OCI-LY1 (cell line): ENCODE measurements around the gene RNF207.

Experiments used
- EZH2 ChIP-seq: fragments of 200-600 bp; sonication (generic), shearing (Covaris generic); IDR thresholded peaks from 2 replicates; pipeline ENCODE4 v1.8.0; 2017; ENCODE audit warnings: borderline replicate concordance, mixed run types, mild to moderate bottlenecking, antibody characterized with exemption, low read length, moderate library complexity, mixed read lengths
- TF ChIP-seq, protein P1 (sequence below): fragments of 200-600 bp; sonication (generic), shearing (Covaris generic); IDR thresholded peaks from 2 replicates; pipeline ENCODE4 v1.5.1; 2017; ENCODE audit warnings: mild to moderate bottlenecking, antibody characterized with exemption, low read length, moderate library complexity, mixed read lengths

DNA sequence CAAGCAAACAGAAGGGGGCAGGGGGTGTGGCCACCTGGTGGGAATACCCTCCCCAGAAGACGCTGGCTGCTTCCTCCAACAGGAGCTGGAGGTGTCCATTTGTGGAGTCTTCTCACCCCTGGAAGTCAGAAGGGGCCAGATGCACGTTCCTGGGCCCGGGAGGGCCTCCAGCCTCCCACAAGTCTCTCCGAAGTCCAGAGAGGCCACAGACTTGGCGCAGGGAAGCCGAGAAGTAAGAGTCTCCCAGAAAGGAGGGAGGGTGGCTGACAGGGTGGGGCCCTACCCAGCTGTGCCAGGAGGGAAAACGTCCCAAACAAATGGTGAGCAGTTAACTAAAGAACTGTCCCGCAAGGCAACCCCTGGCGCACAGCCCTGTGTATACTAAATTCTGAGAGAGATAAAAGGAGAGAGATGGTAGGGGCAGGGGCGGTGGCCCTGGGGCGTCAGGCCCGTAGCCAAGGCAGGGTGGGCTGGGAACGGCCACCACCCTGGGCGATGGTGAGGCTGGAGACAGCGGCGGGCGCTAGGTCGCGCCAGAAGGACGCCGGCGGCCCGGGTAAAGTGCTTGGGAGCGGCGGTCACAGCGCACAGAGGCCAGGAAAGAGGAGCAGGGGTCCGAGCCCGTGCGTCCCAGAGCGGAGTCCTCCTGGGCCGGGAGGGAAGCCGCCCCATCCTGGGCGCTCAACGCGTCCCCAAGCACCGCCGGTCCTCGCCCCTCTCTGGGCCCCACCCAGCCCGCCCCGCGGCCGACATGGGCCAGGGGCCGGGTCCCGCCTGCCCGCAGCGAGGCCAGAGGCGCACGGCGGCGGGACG is 27.0 kb upstream of the RNF207 start:
- TF ChIP-seq, protein P1, sequence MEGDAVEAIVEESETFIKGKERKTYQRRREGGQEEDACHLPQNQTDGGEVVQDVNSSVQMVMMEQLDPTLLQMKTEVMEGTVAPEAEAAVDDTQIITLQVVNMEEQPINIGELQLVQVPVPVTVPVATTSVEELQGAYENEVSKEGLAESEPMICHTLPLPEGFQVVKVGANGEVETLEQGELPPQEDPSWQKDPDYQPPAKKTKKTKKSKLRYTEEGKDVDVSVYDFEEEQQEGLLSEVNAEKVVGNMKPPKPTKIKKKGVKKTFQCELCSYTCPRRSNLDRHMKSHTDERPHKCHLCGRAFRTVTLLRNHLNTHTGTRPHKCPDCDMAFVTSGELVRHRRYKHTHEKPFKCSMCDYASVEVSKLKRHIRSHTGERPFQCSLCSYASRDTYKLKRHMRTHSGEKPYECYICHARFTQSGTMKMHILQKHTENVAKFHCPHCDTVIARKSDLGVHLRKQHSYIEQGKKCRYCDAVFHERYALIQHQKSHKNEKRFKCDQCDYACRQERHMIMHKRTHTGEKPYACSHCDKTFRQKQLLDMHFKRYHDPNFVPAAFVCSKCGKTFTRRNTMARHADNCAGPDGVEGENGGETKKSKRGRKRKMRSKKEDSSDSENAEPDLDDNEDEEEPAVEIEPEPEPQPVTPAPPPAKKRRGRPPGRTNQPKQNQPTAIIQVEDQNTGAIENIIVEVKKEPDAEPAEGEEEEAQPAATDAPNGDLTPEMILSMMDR: no peak
- no peak for TF ChIP-seq EZH2
